Measurements from ENCODE around the gene ASXL3. TPM values are rescaled to one million over a fixed set of nuclear protein-coding genes. Genes with fewer than 3 reads are reported as not detected.

ASXL3 gene
- not detected for polyA plus RNA-seq (2012; ENCODE audit: low read depth, missing spikeins)

- FAIRE-seq: no peak
- DNase-seq (ENCODE audit: insufficient read length, low spot score): peak; percentile 11
- no peak for TF ChIP-seq POLR2A (IDR thresholded peaks at IDR 0.05; ENCODE audit: low read depth, low read length)
- TF ChIP-seq POU2F2 (IDR thresholded peaks at IDR 0.05; ENCODE audit: low read depth, low read length): no peak
- no peak for TF ChIP-seq TAF1 (IDR thresholded peaks at IDR 0.05; ENCODE audit: low read depth, low read length)
- TF ChIP-seq PAX5 (IDR thresholded peaks at IDR 0.05; ENCODE audit: insufficient read depth, low read length, severe bottlenecking): no peak
- TF ChIP-seq POLR2AphosphoS5 (IDR thresholded peaks at IDR 0.05; ENCODE audit: low read depth, low read length): no peak
- no peak for TF ChIP-seq SPI1 (IDR thresholded peaks at IDR 0.05; ENCODE audit: low read depth, low read length)
Measured at GRCh38 chr18:33577685-33578517, at the start of gene ASXL3. TSS of gene ASXL3 (plus strand) at chr18:33578219. CDS start at chr18:33578632, 413 bp downstream.

- FAIRE-seq (no peak), DNase-seq (ENCODE audit: insufficient read length, low spot score) (no peak)
- TF ChIP-seq PAX5 (IDR thresholded peaks at IDR 0.05; ENCODE audit: insufficient read depth, low read length, severe bottlenecking) (no peak), POU2F2 (IDR thresholded peaks at IDR 0.05; ENCODE audit: low read depth, low read length) (no peak), POLR2A (IDR thresholded peaks at IDR 0.05; ENCODE audit: low read depth, low read length) (no peak), SPI1 (IDR thresholded peaks at IDR 0.05; ENCODE audit: low read depth, low read length) (no peak), TAF1 (IDR thresholded peaks at IDR 0.05; ENCODE audit: low read depth, low read length) (no peak), POLR2AphosphoS5 (IDR thresholded peaks at IDR 0.05; ENCODE audit: low read depth, low read length) (no peak)
Measured at GRCh38 chr18:33532978-33533377, 45.0 kb upstream of the ASXL3 start.

- FAIRE-seq (no peak), DNase-seq (ENCODE audit: insufficient read length, low spot score) (no peak)
- TF ChIP-seq POLR2AphosphoS5 (IDR thresholded peaks at IDR 0.05; ENCODE audit: low read depth, low read length): no peak
- TF ChIP-seq TAF1 (IDR thresholded peaks at IDR 0.05; ENCODE audit: low read depth, low read length): no peak
- no peak for TF ChIP-seq SPI1 (IDR thresholded peaks at IDR 0.05; ENCODE audit: low read depth, low read length)
- no peak for TF ChIP-seq POLR2A (IDR thresholded peaks at IDR 0.05; ENCODE audit: low read depth, low read length)
- TF ChIP-seq PAX5 (IDR thresholded peaks at IDR 0.05; ENCODE audit: insufficient read depth, low read length, severe bottlenecking): no peak
- no peak for TF ChIP-seq POU2F2 (IDR thresholded peaks at IDR 0.05; ENCODE audit: low read depth, low read length)
Measured at GRCh38 chr18:33536904-33537303, 41.1 kb upstream of the ASXL3 start.

- TF ChIP-seq POU2F2 (IDR thresholded peaks at IDR 0.05; ENCODE audit: low read depth, low read length) (no peak), PAX5 (IDR thresholded peaks at IDR 0.05; ENCODE audit: insufficient read depth, low read length, severe bottlenecking) (no peak), SPI1 (IDR thresholded peaks at IDR 0.05; ENCODE audit: low read depth, low read length) (no peak), TAF1 (IDR thresholded peaks at IDR 0.05; ENCODE audit: low read depth, low read length) (no peak)
- FAIRE-seq (no peak), DNase-seq (ENCODE audit: insufficient read length, low spot score) (no peak)
Measured at GRCh38 chr18:33538418-33539042, 39.5 kb upstream of the ASXL3 start.

DNA sequence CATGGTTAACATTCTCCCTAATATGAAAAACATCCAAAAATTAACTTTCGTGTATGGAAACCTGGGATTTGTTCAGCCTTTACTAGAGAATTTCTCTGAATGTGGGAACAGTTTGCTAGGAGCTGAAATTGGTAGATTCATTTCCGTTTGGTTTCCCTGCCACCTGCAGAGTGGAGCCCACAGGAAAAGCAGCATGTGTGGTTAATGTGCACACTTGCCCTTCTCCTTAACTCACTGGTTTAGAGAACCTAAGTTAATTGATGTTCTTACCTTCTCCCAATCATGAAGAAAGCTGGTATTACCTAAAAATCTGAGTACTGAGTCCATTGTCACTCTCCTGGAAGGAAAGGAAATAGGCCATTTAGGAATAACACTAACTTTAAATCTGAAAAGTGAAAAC is 37.6 kb upstream of the ASXL3 start:
- DNase-seq (ENCODE audit: insufficient read length, low spot score) (no peak), FAIRE-seq (no peak)
- TF ChIP-seq TAF1 (IDR thresholded peaks at IDR 0.05; ENCODE audit: low read depth, low read length) (no peak), SPI1 (IDR thresholded peaks at IDR 0.05; ENCODE audit: low read depth, low read length) (no peak), PAX5 (IDR thresholded peaks at IDR 0.05; ENCODE audit: insufficient read depth, low read length, severe bottlenecking) (no peak), POLR2A (IDR thresholded peaks at IDR 0.05; ENCODE audit: low read depth, low read length) (no peak), POLR2AphosphoS5 (IDR thresholded peaks at IDR 0.05; ENCODE audit: low read depth, low read length) (no peak), POU2F2 (IDR thresholded peaks at IDR 0.05; ENCODE audit: low read depth, low read length) (no peak)

DNA sequence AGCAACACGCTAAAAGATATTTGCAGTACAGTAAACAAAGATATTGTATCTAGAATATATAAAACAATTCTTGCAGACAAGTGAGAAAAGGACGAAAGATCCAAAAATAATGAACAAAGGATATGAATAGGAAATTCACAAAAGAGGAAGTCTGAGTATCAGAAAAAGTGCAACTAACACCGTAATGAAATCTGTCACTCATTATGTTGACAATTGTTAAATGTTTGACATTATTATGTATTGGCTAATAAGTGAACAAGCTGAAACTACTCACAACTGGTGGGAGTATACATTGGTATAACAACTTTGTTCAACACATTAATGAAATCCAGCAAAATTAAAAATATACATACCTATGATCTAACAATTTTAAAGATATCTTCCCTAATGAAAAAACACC is 36.7 kb upstream of the ASXL3 start:
- DNase-seq (ENCODE audit: insufficient read length, low spot score): no peak
- FAIRE-seq: no peak
- no peak for TF ChIP-seq POLR2A (IDR thresholded peaks at IDR 0.05; ENCODE audit: low read depth, low read length)
- TF ChIP-seq SPI1 (IDR thresholded peaks at IDR 0.05; ENCODE audit: low read depth, low read length): no peak
- TF ChIP-seq PAX5 (IDR thresholded peaks at IDR 0.05; ENCODE audit: insufficient read depth, low read length, severe bottlenecking): no peak
- TF ChIP-seq POLR2AphosphoS5 (IDR thresholded peaks at IDR 0.05; ENCODE audit: low read depth, low read length): no peak
- no peak for TF ChIP-seq POU2F2 (IDR thresholded peaks at IDR 0.05; ENCODE audit: low read depth, low read length)
- TF ChIP-seq TAF1 (IDR thresholded peaks at IDR 0.05; ENCODE audit: low read depth, low read length): no peak

DNA sequence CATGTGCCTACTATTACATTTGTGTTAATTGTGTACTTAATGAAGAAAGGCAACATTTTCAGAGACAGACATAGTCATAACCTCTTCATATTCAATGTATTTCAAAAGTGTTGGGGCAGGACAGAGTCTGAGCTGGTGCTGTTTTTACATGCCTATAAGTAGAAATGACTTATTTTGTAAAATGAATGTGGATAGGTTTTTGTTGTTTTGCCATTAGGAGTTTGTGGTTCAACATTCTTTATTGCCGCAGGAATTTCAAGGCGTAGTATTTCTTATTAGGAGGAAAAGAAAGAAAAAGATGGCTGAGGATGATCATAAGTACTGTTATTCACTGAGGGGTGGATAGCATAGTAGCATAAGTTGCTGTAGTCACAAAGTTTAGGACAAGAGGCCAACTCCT is 21.2 kb upstream of the ASXL3 start:
- DNase-seq (ENCODE audit: insufficient read length, low spot score) (no peak), FAIRE-seq (no peak)
- TF ChIP-seq TAF1 (IDR thresholded peaks at IDR 0.05; ENCODE audit: low read depth, low read length) (no peak), PAX5 (IDR thresholded peaks at IDR 0.05; ENCODE audit: insufficient read depth, low read length, severe bottlenecking) (no peak), POLR2A (IDR thresholded peaks at IDR 0.05; ENCODE audit: low read depth, low read length) (no peak), SPI1 (IDR thresholded peaks at IDR 0.05; ENCODE audit: low read depth, low read length) (no peak), POLR2AphosphoS5 (IDR thresholded peaks at IDR 0.05; ENCODE audit: low read depth, low read length) (no peak), POU2F2 (IDR thresholded peaks at IDR 0.05; ENCODE audit: low read depth, low read length) (no peak)

DNA sequence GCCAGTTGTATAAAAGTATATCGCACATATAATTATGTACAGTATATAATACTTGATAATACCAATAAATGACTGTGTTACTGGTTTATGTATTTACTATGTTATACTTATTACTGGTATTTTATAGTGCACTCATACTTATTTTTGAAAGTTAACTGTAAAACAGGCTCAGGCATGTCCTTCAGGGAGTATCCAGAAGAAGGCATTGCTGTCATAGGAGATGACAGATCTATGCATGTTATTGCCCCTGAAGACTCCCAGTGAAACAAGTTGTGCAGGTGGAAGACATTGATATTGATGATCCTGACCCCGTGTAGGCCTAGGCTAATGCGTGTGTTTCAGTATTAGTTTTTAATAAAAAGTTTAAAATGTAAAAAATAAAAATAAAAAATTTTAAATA is 20.3 kb upstream of the ASXL3 start:
- no peak for FAIRE-seq
- TF ChIP-seq PAX5 (IDR thresholded peaks at IDR 0.05; ENCODE audit: insufficient read depth, low read length, severe bottlenecking): no peak
- no peak for TF ChIP-seq POLR2A (IDR thresholded peaks at IDR 0.05; ENCODE audit: low read depth, low read length)
- TF ChIP-seq POU2F2 (IDR thresholded peaks at IDR 0.05; ENCODE audit: low read depth, low read length): no peak
- TF ChIP-seq TAF1 (IDR thresholded peaks at IDR 0.05; ENCODE audit: low read depth, low read length): no peak
- no peak for TF ChIP-seq POLR2AphosphoS5 (IDR thresholded peaks at IDR 0.05; ENCODE audit: low read depth, low read length)
- no peak for TF ChIP-seq SPI1 (IDR thresholded peaks at IDR 0.05; ENCODE audit: low read depth, low read length)
- no peak for DNase-seq (ENCODE audit: insufficient read length, low spot score)

DNA sequence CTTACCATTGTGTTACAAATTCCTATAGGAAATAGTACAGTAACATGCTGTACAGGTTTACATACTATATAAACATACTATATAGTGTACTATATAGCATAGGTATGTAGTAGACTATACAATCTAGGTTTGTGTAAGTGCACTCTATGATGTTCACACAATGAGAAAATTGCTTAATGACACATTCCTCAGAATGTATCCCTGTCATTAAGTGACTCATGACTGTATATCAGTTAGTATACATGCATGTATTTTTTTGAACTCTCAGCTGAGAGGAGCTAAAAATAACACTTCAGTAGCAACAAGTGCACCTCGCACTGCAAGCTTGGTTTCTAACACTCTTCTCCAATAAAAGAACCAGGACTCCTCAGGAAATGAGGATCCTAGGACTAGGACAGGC is 19.5 kb upstream of the ASXL3 start:
- FAIRE-seq: no peak
- no peak for DNase-seq (ENCODE audit: insufficient read length, low spot score)
- TF ChIP-seq POU2F2 (IDR thresholded peaks at IDR 0.05; ENCODE audit: low read depth, low read length) (no peak), PAX5 (IDR thresholded peaks at IDR 0.05; ENCODE audit: insufficient read depth, low read length, severe bottlenecking) (no peak), SPI1 (IDR thresholded peaks at IDR 0.05; ENCODE audit: low read depth, low read length) (no peak), POLR2AphosphoS5 (IDR thresholded peaks at IDR 0.05; ENCODE audit: low read depth, low read length) (no peak), POLR2A (IDR thresholded peaks at IDR 0.05; ENCODE audit: low read depth, low read length) (no peak), TAF1 (IDR thresholded peaks at IDR 0.05; ENCODE audit: low read depth, low read length) (no peak)

Measured in GM12891 (cell line).